ENCODE results near the gene CLASP2.

GRCh38 chr3:33737146-33737545 lies 19.1 kb upstream of the CLASP2 start:
- no peak for TF ChIP-seq ZFP30 (CRISPR knock-in tag; IDR thresholded peaks at IDR 0.05)
- no peak for TF ChIP-seq GLIS3 (CRISPR knock-in tag; IDR thresholded peaks at IDR 0.05)
- no peak for TF ChIP-seq BACH2 (CRISPR knock-in tag; IDR thresholded peaks at IDR 0.05; ENCODE audit: borderline replicate concordance)
- no peak for TF ChIP-seq TOX (CRISPR knock-in tag; IDR thresholded peaks at IDR 0.05; ENCODE audit: borderline replicate concordance)
- TF ChIP-seq TCF4 (CRISPR knock-in tag; IDR thresholded peaks at IDR 0.05; ENCODE audit: borderline replicate concordance), result no peak
- TF ChIP-seq ZNF565 (CRISPR knock-in tag; conservative IDR thresholded peaks at IDR 0.05; ENCODE audit: low read depth), result no peak
- no peak for TF ChIP-seq CSRNP3 (CRISPR knock-in tag; IDR thresholded peaks at IDR 0.05)
- TF ChIP-seq RARB (CRISPR knock-in tag; IDR thresholded peaks at IDR 0.05), result no peak
- no peak for TF ChIP-seq ISL1 (CRISPR knock-in tag; IDR thresholded peaks at IDR 0.05)
- no peak for TF ChIP-seq PPARA (CRISPR knock-in tag; IDR thresholded peaks at IDR 0.05; ENCODE audit: borderline replicate concordance)
- no peak for TF ChIP-seq ESRRG (CRISPR knock-in tag; IDR thresholded peaks at IDR 0.05)

All from SK-N-SH treated with all-trans-retinoic acid at 6 μM for 48 hours (cell line).